ENCODE data around the gene NIPAL3. TPM values are rescaled to one million over a fixed set of nuclear protein-coding genes. Genes with fewer than 3 reads are reported as not detected.
"Not testable (repeated sequence)": the region's sequence is repeated elsewhere in the genome, so short reads cannot be mapped to it uniquely, and the experiment has no call there.

NIPAL3 gene
- total RNA-seq, 4 donors from 2014 or later, result 4.3 to 8.7 (median 5.8) TPM

DNA sequence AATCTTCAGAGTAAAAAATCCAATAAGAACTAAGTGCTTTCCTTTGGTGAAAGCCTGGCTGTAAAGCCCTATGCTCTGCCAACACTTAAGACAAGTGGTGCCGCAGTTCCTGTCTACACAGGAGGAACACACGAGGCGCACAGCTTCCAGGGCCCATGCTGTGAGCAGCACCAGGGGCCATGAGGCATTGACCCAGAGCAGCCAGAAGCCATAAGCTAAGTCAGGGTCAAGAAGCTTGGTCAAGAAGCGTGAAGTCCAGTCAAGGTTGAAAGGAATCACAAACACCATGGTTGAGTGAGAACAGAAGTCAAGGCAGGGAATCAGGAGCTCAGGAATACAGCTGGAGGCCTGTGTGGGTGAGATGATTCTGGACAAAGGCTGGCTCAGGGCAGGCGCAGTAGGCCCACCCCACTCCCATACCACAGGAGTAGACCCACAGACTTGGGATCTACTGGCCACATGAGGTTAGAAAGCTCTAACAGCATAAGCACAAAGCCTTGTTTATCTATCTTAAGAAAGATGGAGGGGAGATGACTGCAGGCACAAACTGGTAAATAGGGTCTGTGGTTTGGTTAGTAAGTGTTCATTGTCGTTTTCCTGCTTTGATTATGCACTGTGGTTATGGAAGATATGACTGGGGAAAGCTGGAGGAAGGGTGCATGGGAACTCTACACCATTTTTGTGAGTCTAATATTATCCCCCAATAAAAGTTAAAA is 44.1 kb downstream of the NIPAL3 start:
- TF ChIP-seq CTCF (IDR thresholded peaks at IDR 0.05 in 4 of 5, conservative IDR thresholded peaks at IDR 0.05 in 1 of 5) (no peak), POLR2A (IDR thresholded peaks at IDR 0.05) (no peak)
- intact Hi-C loops (cut with DNase I; ENCODE audit: low total_unique reads) (no loop called here), in situ Hi-C loops (cut with MboI; ENCODE audit: low sequenced_read_pairs in 4 of 4) (no loop called here)
- Histone ChIP-seq H3K36me3 (no peaks in the 10 kb centered on the region), H3K27me3 (no peaks in the 10 kb centered on the region), H3K4me1 (no peaks in the 10 kb centered on the region), H3K4me3 (no peak overlapping the region), H3K27ac (no peak overlapping the region), H3K9me3 (no peaks in the 10 kb centered on the region)
- ATAC-seq (no peak), DNase-seq (no peak)

DNA sequence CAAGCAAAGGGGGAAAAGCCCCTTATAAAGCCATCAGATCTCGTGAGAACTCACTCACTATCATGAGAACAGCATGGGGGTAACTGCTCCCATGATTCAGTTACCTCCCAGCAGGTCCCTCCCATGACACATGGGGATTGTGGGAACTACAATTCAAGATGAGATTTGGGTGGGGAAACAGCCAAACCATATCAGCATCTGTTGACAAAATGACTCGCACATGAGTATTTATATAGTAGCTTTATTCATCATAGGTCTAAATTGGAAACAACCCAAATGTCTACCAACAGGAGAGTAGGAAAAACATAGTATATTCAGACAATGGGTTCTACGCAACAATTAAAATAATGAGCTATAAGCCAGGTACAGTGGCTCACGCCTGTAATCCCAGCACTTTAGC is 46.5 kb downstream of the NIPAL3 start:
- DNase-seq; H3K9me3 ChIP-seq; H3K36me3 ChIP-seq; H3K4me1 ChIP-seq; H3K27ac ChIP-seq; ATAC-seq; intact Hi-C loops (cut with DNase I; ENCODE audit: low total_unique reads); H3K4me3 ChIP-seq; in situ Hi-C loops (cut with MboI; ENCODE audit: low sequenced_read_pairs in 4 of 4); H3K27me3 ChIP-seq: not testable (repeated sequence)

DNA sequence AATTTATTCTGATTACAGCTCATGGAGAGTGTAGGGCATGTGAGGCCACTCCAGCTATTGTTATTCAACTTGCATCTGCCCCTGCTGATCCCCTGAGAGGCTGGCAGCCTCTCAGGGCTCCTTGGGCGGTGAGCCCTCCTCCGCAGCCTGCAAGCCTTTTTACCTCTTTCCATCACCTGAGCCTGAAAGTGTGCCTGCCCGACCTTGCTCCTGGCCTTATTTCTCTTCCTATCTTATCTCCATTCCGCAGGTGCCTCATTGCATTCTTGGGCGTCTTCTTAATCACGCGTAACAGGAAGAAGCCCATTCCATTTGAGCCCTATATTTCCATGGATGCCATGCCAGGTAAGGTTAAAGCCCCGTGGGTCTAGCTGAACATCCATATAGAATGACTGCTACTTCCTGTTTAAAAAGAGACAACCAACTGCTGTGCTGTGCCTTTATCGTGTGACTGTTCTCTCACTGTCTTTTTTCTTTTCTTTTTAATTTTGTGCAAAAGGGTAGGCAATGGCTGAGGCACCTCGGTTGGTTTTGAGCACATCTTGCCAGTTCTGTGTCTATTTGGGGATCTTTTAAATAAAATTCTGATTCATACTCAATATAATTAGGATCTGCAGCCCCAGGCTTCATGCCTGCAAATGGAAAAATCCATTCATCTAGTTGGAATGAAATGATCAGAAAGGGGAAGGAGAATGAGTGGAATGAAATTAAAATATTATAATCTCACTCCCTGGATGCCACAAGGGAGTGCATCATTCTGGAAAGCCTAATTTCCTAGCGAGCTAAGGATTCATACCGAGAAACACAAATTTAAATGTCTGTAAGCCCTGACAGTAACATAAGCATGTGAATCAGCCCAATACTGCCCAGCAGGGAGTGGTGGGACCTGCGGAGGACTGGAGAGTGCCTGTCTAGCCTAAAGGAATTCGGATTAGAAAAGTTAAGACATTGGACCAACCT is 48.5 kb downstream of the NIPAL3 start:
- ATAC-seq (no peak), DNase-seq (no peak)
- no peak for TF ChIP-seq POLR2A (IDR thresholded peaks at IDR 0.05)
- no peak for TF ChIP-seq CTCF (IDR thresholded peaks at IDR 0.05 in 4 of 5, conservative IDR thresholded peaks at IDR 0.05 in 1 of 5)
- in situ Hi-C loops (cut with MboI; ENCODE audit: low sequenced_read_pairs in 4 of 4) (no loop called here), intact Hi-C loops (cut with DNase I; ENCODE audit: low total_unique reads) (no loop called here)
- Histone ChIP-seq H3K4me3 (no peak overlapping the region), H3K4me1 (no peaks in the 10 kb centered on the region), H3K36me3 (peaks cover 0 to 4% of the 10 kb centered on the region in 2 donors), H3K27me3 (no peaks in the 10 kb centered on the region), H3K9me3 (no peaks in the 10 kb centered on the region), H3K27ac (no peak overlapping the region)

GRCh38 chr1:24465099-24465498 is 49.5 kb downstream of the NIPAL3 start:
- in situ Hi-C loops (cut with MboI; ENCODE audit: low sequenced_read_pairs in 4 of 4), result no loop called here
- Histone ChIP-seq H3K27ac (no peak overlapping the region), H3K4me1 (no peaks in the 10 kb centered on the region), H3K9me3 (no peaks in the 10 kb centered on the region), H3K4me3 (no peak overlapping the region), H3K36me3 (peaks cover 0 to 4% of the 10 kb centered on the region in 2 donors), H3K27me3 (no peaks in the 10 kb centered on the region)
- DNase-seq (no peak), ATAC-seq (no peak)
- intact Hi-C loops (cut with DNase I; ENCODE audit: low total_unique reads), result no loop called here
- no peak for TF ChIP-seq POLR2A (IDR thresholded peaks at IDR 0.05)
- TF ChIP-seq CTCF (IDR thresholded peaks at IDR 0.05 in 4 of 5, conservative IDR thresholded peaks at IDR 0.05 in 1 of 5), result no peak

DNA sequence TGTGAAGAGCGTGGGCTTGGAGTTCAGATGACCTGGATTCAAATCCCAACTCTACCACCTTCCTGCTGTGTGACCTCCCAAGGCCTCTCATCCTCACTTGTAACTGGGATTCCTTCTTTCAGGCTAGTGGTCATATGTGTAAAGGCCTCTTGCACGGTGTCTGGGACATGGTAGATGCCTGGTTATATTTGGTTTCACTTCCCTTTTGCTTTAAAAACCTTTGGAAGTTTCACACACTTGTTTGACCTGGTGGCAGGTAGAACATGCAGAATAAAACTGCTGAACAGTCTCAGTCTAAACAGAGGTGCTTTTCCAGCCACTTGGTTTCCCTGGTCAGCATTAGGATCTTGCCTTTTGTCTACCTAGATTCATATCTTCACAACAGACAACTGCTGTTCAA is 50.0 kb downstream of the NIPAL3 start:
- H3K27ac ChIP-seq, result no peak overlapping the region
- in situ Hi-C loops (cut with MboI; ENCODE audit: low sequenced_read_pairs in 4 of 4) (no loop called here), intact Hi-C loops (cut with DNase I; ENCODE audit: low total_unique reads) (no loop called here)
- H3K4me1 ChIP-seq, result no peaks in the 10 kb centered on the region
- no peaks in the 10 kb centered on the region for H3K9me3 ChIP-seq
- no peak overlapping the region for H3K4me3 ChIP-seq
- H3K27me3 ChIP-seq, result no peaks in the 10 kb centered on the region
- DNase-seq (no peak), ATAC-seq (no peak)
- peaks cover 0 to 4% of the 10 kb centered on the region in 2 donors for H3K36me3 ChIP-seq
- TF ChIP-seq POLR2A (IDR thresholded peaks at IDR 0.05), result no peak
- TF ChIP-seq CTCF (IDR thresholded peaks at IDR 0.05 in 4 of 5, conservative IDR thresholded peaks at IDR 0.05 in 1 of 5), result no peak
